ENCODE results near the gene BRIX1. TPM values are rescaled to one million over a fixed set of nuclear protein-coding genes. Genes with fewer than 3 reads are reported as not detected.

Gene BRIX1
- total and polyA plus RNA-seq, 2 of the 13 experiments (the other 11 are each of a cell fraction or from before 2014, with no cell fraction given): 23.6 to 78.4 TPM

DNA sequence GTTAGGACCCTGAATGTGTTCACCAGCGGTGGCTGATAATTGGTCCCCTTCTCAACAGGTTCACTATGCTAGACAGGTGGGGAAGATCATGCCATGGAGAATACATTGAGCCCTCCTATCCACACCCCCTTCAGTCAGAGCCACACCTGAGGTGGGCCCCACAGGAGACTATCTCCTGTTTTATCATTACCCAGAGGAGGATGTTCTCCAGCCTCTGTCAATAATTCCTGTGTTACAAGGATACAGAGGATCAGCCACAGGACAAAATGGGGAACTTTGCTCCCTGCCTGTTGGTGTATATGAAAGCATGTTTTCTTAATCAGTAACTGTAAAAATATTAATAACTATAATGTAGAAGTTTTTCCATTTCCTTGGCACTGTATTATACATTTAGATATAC lies 26.1 kb upstream of the BRIX1 start (continued):
- peak; percentile 75 for TF ChIP-seq FOXP4 (CRISPR knock-in tag; IDR thresholded peaks at IDR 0.05)
- no peak for TF ChIP-seq ZNF670 (CRISPR knock-in tag; IDR thresholded peaks at IDR 0.05; ENCODE audit: borderline replicate concordance)
- TF ChIP-seq ZNF800 (CRISPR knock-in tag; IDR thresholded peaks at IDR 0.05): peak; percentile 41; the same call in 1 of the 2 replicates

GRCh38 chr5:34891981-34892380 lies 23.5 kb upstream of the BRIX1 start:
- no peak for ATAC-seq
- Histone ChIP-seq H3K9ac (ENCODE audit: insufficient read depth, low read depth, low read length) (no peak overlapping the region), H3K27me3 (ENCODE audit: control insufficient read depth in 1 of 2, insufficient read depth in 2 of 2, low read length in 2 of 2) (no peaks in the 10 kb centered on the region), H3K4me2 (ENCODE audit: low read depth, low read length) (no peak overlapping the region), H3K27ac (ENCODE audit: extremely low read length, insufficient read depth, low read length) (no peak overlapping the region), H3K4me3 (replicated peaks in 1 of 3; ENCODE audit: insufficient read depth in 1 of 3, low read depth in 2 of 3, low read length in 3 of 3) (no peak overlapping the region), H2AFZ (ENCODE audit: low read length) (no peak overlapping the region), H4K20me1 (ENCODE audit: insufficient read depth, low read length) (no peaks in the 10 kb centered on the region), H3K9me3 (ENCODE audit: low read length) (no peaks in the 10 kb centered on the region), H3K36me3 (replicated peaks in 1 of 2; ENCODE audit: control insufficient read depth in 1 of 2, insufficient read depth in 2 of 2, low read length in 2 of 2) (no peaks in the 10 kb centered on the region), H3K79me2 (ENCODE audit: insufficient read depth, low read length) (no peaks in the 10 kb centered on the region), H3K4me1 (ENCODE audit: insufficient read depth, low read length) (peaks cover 58% of the 10 kb centered on the region)
- CTCF ChIA-PET (ENCODE audit: low intra/inter-chr PET ratio, low total read pairs): interaction anchor here (1.2 kb wide), 1 partner anchor 368 kb away, joined by 3 read pairs; no protein-coding TSS in a partner anchor
- no TSS peak for BruUV-seq (replicated peaks)
- POLR2A ChIA-PET: interaction anchor here (1.4 kb wide), 1 partner anchor 53 kb away, joined by 3 read pairs; the partner anchor contains the start of gene TTC23L
- in situ Hi-C loops (cut with HindIII; ENCODE audit: extremely low pct_ligation_motif_present, low pct_unique_long_range_greater_than_20kb) (no loop called here), intact Hi-C loops (cut with micrococcal nuclease; ENCODE audit: unreplicated experiment) (no loop called here)
- no peak for DNase-seq (ENCODE audit: low spot score)
- 95% methylated on average over 5 of the region's 5 CpGs for WGBS (ENCODE audit: low lambda C conversion rate)
- no peak for FAIRE-seq
- no peak for TF ChIP-seq FLYWCH1 (CRISPR knock-in tag; IDR thresholded peaks at IDR 0.05)
- TF ChIP-seq, protein P1, sequence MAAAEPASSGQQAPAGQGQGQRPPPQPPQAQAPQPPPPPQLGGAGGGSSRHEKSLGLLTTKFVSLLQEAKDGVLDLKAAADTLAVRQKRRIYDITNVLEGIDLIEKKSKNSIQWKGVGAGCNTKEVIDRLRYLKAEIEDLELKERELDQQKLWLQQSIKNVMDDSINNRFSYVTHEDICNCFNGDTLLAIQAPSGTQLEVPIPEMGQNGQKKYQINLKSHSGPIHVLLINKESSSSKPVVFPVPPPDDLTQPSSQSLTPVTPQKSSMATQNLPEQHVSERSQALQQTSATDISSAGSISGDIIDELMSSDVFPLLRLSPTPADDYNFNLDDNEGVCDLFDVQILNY (CRISPR knock-in tag; conservative IDR thresholded peaks at IDR 0.05): no peak
- no peak for TF ChIP-seq BCL6 (CRISPR knock-in tag; IDR thresholded peaks at IDR 0.05)
- TF ChIP-seq ZNF720 (CRISPR knock-in tag; IDR thresholded peaks at IDR 0.05): no peak
- TF ChIP-seq PAWR (CRISPR knock-in tag; IDR thresholded peaks at IDR 0.05; ENCODE audit: borderline replicate concordance): no peak
- TF ChIP-seq ZNF780A (CRISPR knock-in tag; IDR thresholded peaks at IDR 0.05): no peak
- TF ChIP-seq, protein P2, sequence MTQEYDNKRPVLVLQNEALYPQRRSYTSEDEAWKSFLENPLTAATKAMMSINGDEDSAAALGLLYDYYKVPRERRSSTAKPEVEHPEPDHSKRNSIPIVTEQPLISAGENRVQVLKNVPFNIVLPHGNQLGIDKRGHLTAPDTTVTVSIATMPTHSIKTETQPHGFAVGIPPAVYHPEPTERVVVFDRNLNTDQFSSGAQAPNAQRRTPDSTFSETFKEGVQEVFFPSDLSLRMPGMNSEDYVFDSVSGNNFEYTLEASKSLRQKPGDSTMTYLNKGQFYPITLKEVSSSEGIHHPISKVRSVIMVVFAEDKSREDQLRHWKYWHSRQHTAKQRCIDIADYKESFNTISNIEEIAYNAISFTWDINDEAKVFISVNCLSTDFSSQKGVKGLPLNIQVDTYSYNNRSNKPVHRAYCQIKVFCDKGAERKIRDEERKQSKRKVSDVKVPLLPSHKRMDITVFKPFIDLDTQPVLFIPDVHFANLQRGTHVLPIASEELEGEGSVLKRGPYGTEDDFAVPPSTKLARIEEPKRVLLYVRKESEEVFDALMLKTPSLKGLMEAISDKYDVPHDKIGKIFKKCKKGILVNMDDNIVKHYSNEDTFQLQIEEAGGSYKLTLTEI (CRISPR knock-in tag; conservative IDR thresholded peaks at IDR 0.05): no peak
- no peak for TF ChIP-seq DPF2 (CRISPR knock-in tag; IDR thresholded peaks at IDR 0.05; ENCODE audit: borderline replicate concordance, low read depth)
- no peak for TF ChIP-seq NR3C1 (CRISPR knock-in tag; IDR thresholded peaks at IDR 0.05)
- TF ChIP-seq ATF7 (IDR thresholded peaks at IDR 0.05): no peak
- TF ChIP-seq ATF7 (CRISPR knock-in tag; IDR thresholded peaks at IDR 0.05): no peak
- TF ChIP-seq ZBTB14 (CRISPR knock-in tag; IDR thresholded peaks at IDR 0.05): no peak
- TF ChIP-seq POLR2AphosphoS5 (IDR thresholded peaks at IDR 0.05; ENCODE audit: low read depth, low read length): no peak
- no peak for TF ChIP-seq ATRX (CRISPR knock-in tag; IDR thresholded peaks at IDR 0.05; ENCODE audit: borderline replicate concordance)

Measured in HepG2 (cell line).